ENCODE measurements around the gene NAA20.

Gene NAA20

GRCh38 chr20:19978511-19979210, 38.5 kb upstream of the NAA20 start:
- DNase-seq (ENCODE audit: low spot score in 2 of 2) (no peak), ATAC-seq (no peak)
- no peak overlapping the region for H3K4me3 Mint-ChIP-seq
- peaks cover 4% of the 10 kb centered on the region for H3K4me1 Mint-ChIP-seq
- no peaks in the 10 kb centered on the region for H3K9me3 Mint-ChIP-seq
- H3K27ac Mint-ChIP-seq, result no peak overlapping the region
- H3K36me3 Mint-ChIP-seq, result no peaks in the 10 kb centered on the region

- Mint-ChIP-seq H3K27ac (no peak overlapping the region), H3K9me3 (no peaks in the 10 kb centered on the region), H3K4me1 (peaks cover 4% of the 10 kb centered on the region), H3K4me3 (no peak overlapping the region), H3K36me3 (no peaks in the 10 kb centered on the region)
- DNase-seq (ENCODE audit: low spot score in 2 of 2) (no peak), ATAC-seq (no peak)
Measured at GRCh38 chr20:19981031-19981451, 36.1 kb upstream of the NAA20 start.

GRCh38 chr20:19986419-19986818, 30.7 kb upstream of the NAA20 start:
- no peaks in the 10 kb centered on the region for H3K9me3 Mint-ChIP-seq
- ATAC-seq (no peak), DNase-seq (ENCODE audit: low spot score in 2 of 2) (no peak)
- H3K4me1 Mint-ChIP-seq, result no peaks in the 10 kb centered on the region
- H3K36me3 Mint-ChIP-seq, result no peaks in the 10 kb centered on the region
- H3K27ac Mint-ChIP-seq, result no peak overlapping the region
- H3K4me3 Mint-ChIP-seq, result no peak overlapping the region

GRCh38 chr20:19987046-19987445, 30.1 kb upstream of the NAA20 start:
- Mint-ChIP-seq H3K4me3 (no peak overlapping the region), H3K9me3 (no peaks in the 10 kb centered on the region), H3K27ac (no peak overlapping the region), H3K4me1 (no peaks in the 10 kb centered on the region), H3K36me3 (no peaks in the 10 kb centered on the region)
- ATAC-seq (no peak), DNase-seq (ENCODE audit: low spot score in 2 of 2) (no peak)

GRCh38 chr20:19990850-19991249, 26.3 kb upstream of the NAA20 start:
- ATAC-seq (no peak), DNase-seq (ENCODE audit: low spot score in 2 of 2) (no peak)
- no peak overlapping the region for H3K27ac Mint-ChIP-seq
- no peak overlapping the region for H3K4me3 Mint-ChIP-seq
- no peaks in the 10 kb centered on the region for H3K4me1 Mint-ChIP-seq
- H3K36me3 Mint-ChIP-seq, result no peaks in the 10 kb centered on the region
- H3K9me3 Mint-ChIP-seq, result no peaks in the 10 kb centered on the region

- Mint-ChIP-seq H3K36me3 (no peaks in the 10 kb centered on the region), H3K4me1 (no peaks in the 10 kb centered on the region), H3K27ac (no peak overlapping the region), H3K9me3 (no peaks in the 10 kb centered on the region), H3K4me3 (no peak overlapping the region)
- ATAC-seq, result no peak
- no peak for DNase-seq (ENCODE audit: low spot score in 2 of 2)
Measured at GRCh38 chr20:19991308-19991707, 25.9 kb upstream of the NAA20 start.

GRCh38 chr20:19991854-19992253, 25.3 kb upstream of the NAA20 start:
- no peaks in the 10 kb centered on the region for H3K9me3 Mint-ChIP-seq
- no peak overlapping the region for H3K27ac Mint-ChIP-seq
- no peaks in the 10 kb centered on the region for H3K36me3 Mint-ChIP-seq
- H3K4me3 Mint-ChIP-seq, result no peak overlapping the region
- no peak for ATAC-seq
- no peak for DNase-seq (ENCODE audit: low spot score in 2 of 2)
- no peaks in the 10 kb centered on the region for H3K4me1 Mint-ChIP-seq

- no peak for DNase-seq (ENCODE audit: low spot score in 2 of 2)
- Mint-ChIP-seq H3K36me3 (no peaks in the 10 kb centered on the region), H3K4me3 (no peak overlapping the region), H3K9me3 (no peaks in the 10 kb centered on the region), H3K27ac (no peak overlapping the region), H3K4me1 (no peaks in the 10 kb centered on the region)
- ATAC-seq, result no peak
Measured at GRCh38 chr20:19992996-19993908, 23.9 kb upstream of the NAA20 start.

- Mint-ChIP-seq H3K4me3 (no peak overlapping the region), H3K36me3 (no peaks in the 10 kb centered on the region), H3K9me3 (no peaks in the 10 kb centered on the region), H3K27ac (no peak overlapping the region), H3K4me1 (no peaks in the 10 kb centered on the region)
- no peak for ATAC-seq
- no peak for DNase-seq (ENCODE audit: low spot score in 2 of 2)
Measured at GRCh38 chr20:19993958-19994669, 23.0 kb upstream of the NAA20 start.

GRCh38 chr20:19995220-19995863, 21.8 kb upstream of the NAA20 start:
- ATAC-seq (no peak), DNase-seq (ENCODE audit: low spot score in 2 of 2) (no peak)
- Mint-ChIP-seq H3K9me3 (no peaks in the 10 kb centered on the region), H3K4me1 (no peaks in the 10 kb centered on the region), H3K4me3 (no peak overlapping the region), H3K27ac (no peak overlapping the region), H3K36me3 (no peaks in the 10 kb centered on the region)

- Mint-ChIP-seq H3K27ac (no peak overlapping the region), H3K4me3 (no peak overlapping the region), H3K9me3 (no peaks in the 10 kb centered on the region), H3K36me3 (no peaks in the 10 kb centered on the region), H3K4me1 (no peaks in the 10 kb centered on the region)
- DNase-seq (ENCODE audit: low spot score in 2 of 2) (no peak), ATAC-seq (no peak)
Measured at GRCh38 chr20:19996222-19996621, 20.9 kb upstream of the NAA20 start.

GRCh38 chr20:19996917-19997316, 20.2 kb upstream of the NAA20 start:
- Mint-ChIP-seq H3K4me1 (no peaks in the 10 kb centered on the region), H3K9me3 (no peaks in the 10 kb centered on the region), H3K4me3 (no peak overlapping the region), H3K27ac (no peak overlapping the region), H3K36me3 (no peaks in the 10 kb centered on the region)
- no peak for ATAC-seq
- DNase-seq (ENCODE audit: low spot score in 2 of 2), result no peak

- Mint-ChIP-seq H3K36me3 (no peaks in the 10 kb centered on the region), H3K27ac (no peak overlapping the region), H3K4me1 (peaks cover 16% of the 10 kb centered on the region), H3K4me3 (no peak overlapping the region), H3K9me3 (no peaks in the 10 kb centered on the region)
- DNase-seq (ENCODE audit: low spot score in 2 of 2) (no peak), ATAC-seq (no peak)
Measured at GRCh38 chr20:19998990-19999705, 18.0 kb upstream of the NAA20 start.

GRCh38 chr20:20000211-20000968, 16.8 kb upstream of the NAA20 start:
- Mint-ChIP-seq H3K4me3 (no peak overlapping the region), H3K9me3 (no peaks in the 10 kb centered on the region), H3K4me1 (peaks cover 16% of the 10 kb centered on the region), H3K36me3 (no peaks in the 10 kb centered on the region), H3K27ac (no peak overlapping the region)
- DNase-seq (ENCODE audit: low spot score in 2 of 2) (no peak), ATAC-seq (no peak)
